Panc1 (cell line): ENCODE results near the gene HLA-DPB1. TPM values are rescaled to one million over a fixed set of nuclear protein-coding genes. Genes with fewer than 3 reads are reported as not detected.

Experiments used
- ATAC-seq: fragments of 200-7000 bp; cut with Tn5 transposase; 2 replicates; pipeline ENCODE4 v1.9.1; 2020; ENCODE audit warnings: mild to moderate bottlenecking, moderate library complexity
- BruUV-seq: library from RNA; stranded (reverse); fragments of 400-500 nt; replicated peaks from 2 replicates; lab custom pipeline; 2021; lab: Mats Ljungman, UMichigan
- CTCF ChIA-PET: fragments of 300-600 bp; sonication (Branson Sonifier 250); formaldehyde crosslinking; loops from one replicate; lab custom pipeline; 2022; ENCODE audit warnings: antibody characterized with exemption; lab: Charles Lee
- POLR2A ChIA-PET: fragments of 300-600 bp; sonication (Branson Sonifier 250); formaldehyde crosslinking; loops from one replicate; lab custom pipeline; 2022; ENCODE audit warnings: antibody characterized with exemption; lab: Charles Lee
- DNase-seq: peaks from one replicate; pipeline ENCODE4 v3.0.0-alpha.2; 2010; ENCODE audit warnings: low read depth, low spot score
- H3K27ac ChIP-seq: 2 replicates; pipeline ENCODE4 v1.5.1; 2011; ENCODE audit warnings: mild to moderate bottlenecking, low read length, inconsistent platforms
- H3K27me3 ChIP-seq: fragments of 200-500 bp; sonication (Bioruptor generic); 2 replicates; pipeline ENCODE4 v1.6.0; 2014; ENCODE audit warnings: low read length, inconsistent platforms; ENCODE audit not compliant: control insufficient read depth, insufficient read depth
- H3K36me3 ChIP-seq: fragments of 200-500 bp; sonication (Bioruptor generic); 2 replicates; pipeline ENCODE4 v1.5.1; 2014; ENCODE audit warnings: inconsistent platforms, mild to moderate bottlenecking, low read length, moderate library complexity; ENCODE audit not compliant: control insufficient read depth, insufficient read depth
- H3K4me1 ChIP-seq: 2 replicates; pipeline ENCODE4 v1.5.1; 2011; ENCODE audit warnings: inconsistent platforms, mild to moderate bottlenecking, low read length, moderate library complexity; ENCODE audit not compliant: control insufficient read depth, insufficient read depth
- H3K4me3 ChIP-seq, 2 experiments: 2 replicates each; pipeline ENCODE4 v1.5.1; 2011 to 2012; ENCODE audit warnings: low read depth in 2 of 2, low read length in 2 of 2, mild to moderate bottlenecking in 2 of 2, inconsistent platforms in 1 of 2, moderate library complexity in 1 of 2
- H3K9me3 ChIP-seq: fragments of 200-500 bp; sonication (Bioruptor generic); 2 replicates; pipeline ENCODE4 v1.5.1; 2014; ENCODE audit warnings: low read depth, mild to moderate bottlenecking, inconsistent platforms, low read length, moderate library complexity; ENCODE audit not compliant: control insufficient read depth, insufficient read depth
- CTCF ChIP-seq: fragments of 450-650 bp; IDR thresholded peaks from 2 replicates; pipeline ENCODE4 v1.5.1; 2017; ENCODE audit warnings: mild to moderate bottlenecking
- POLR2AphosphoS5 ChIP-seq: IDR thresholded peaks from 2 replicates; pipeline ENCODE4 v1.6.1; 2012; ENCODE audit warnings: mild to moderate bottlenecking, low read depth, low read length, moderate library complexity
- REST ChIP-seq, 2 experiments: IDR thresholded peaks; 2 replicates each; pipeline ENCODE4 v1.6.1; 2011 to 2012; ENCODE audit warnings: low read depth in 2 of 2, control low read depth in 1 of 2, low read length in 1 of 2, mild to moderate bottlenecking in 1 of 2, moderate library complexity in 1 of 2; ENCODE audit not compliant: insufficient read depth in 1 of 2
- SIN3A ChIP-seq: IDR thresholded peaks from 2 replicates; pipeline ENCODE4 v1.6.1; 2012; ENCODE audit warnings: low read depth, mild to moderate bottlenecking, low read length, moderate library complexity, borderline replicate concordance; ENCODE audit not compliant: insufficient read depth
- TCF7L2 ChIP-seq: IDR thresholded peaks from 2 replicates; pipeline ENCODE4 v1.6.1; 2011; ENCODE audit warnings: mild to moderate bottlenecking, low read depth, low read length, inconsistent platforms
- in situ Hi-C: cut with HindIII; loops from 2 replicates; pipeline ENCODE4 v1.10.0; 2016; ENCODE audit warnings: low sequenced_read_pairs, low pct_unique_long_range_greater_than_20kb
- intact Hi-C: fragments of 100-400 bp; cut with micrococcal nuclease; formaldehyde crosslinking; loops from one replicate; pipeline ENCODE4 v1.10.0; 2022; ENCODE audit not compliant: unreplicated experiment
- total RNA-seq: library from RNA; stranded (reverse); gene quantifications from one replicate; pipeline ENCODE4 v1.2.1, GENCODE V29; 2021; ENCODE audit not compliant: unreplicated experiment

The HLA-DPB1 gene
- total RNA-seq, 1 experiment from 2014 or later = 0.64 TPM

- BruUV-seq = no TSS peak
- in situ Hi-C loops (no loop called here), intact Hi-C loops (no loop called here)
- Histone ChIP-seq H3K4me1 (peaks cover 5% of the 10 kb centered on the region; the same call in 1 of the 2 replicates), H3K27me3 (peaks cover 35% of the 10 kb centered on the region), H3K27ac (no peak overlapping the region), H3K9me3 (no peaks in the 10 kb centered on the region), H3K36me3 (no peaks in the 10 kb centered on the region), H3K4me3 (no peak overlapping the region)
- ChIA-PET POLR2A (no interaction called here), CTCF (interaction anchor here (0.6 kb wide), 1 partner anchor 96 kb away, joined by 3 read pairs; no protein-coding TSS in a partner anchor)
- no peak for TF ChIP-seq TCF7L2
- no peak for TF ChIP-seq SIN3A
- no peak for TF ChIP-seq CTCF
- no peak for TF ChIP-seq REST (IDR thresholded peaks at IDR 0.05; ENCODE audit: insufficient read depth in 1 of 2, low read depth in 2 of 2, low read length in 1 of 2)
- no peak for TF ChIP-seq POLR2AphosphoS5
- no peak for DNase-seq
- peak; percentile 79 for ATAC-seq
These were observed 36.4 kb downstream of the HLA-DPB1 start for GRCh38 chr6:33112148-33112547.

GRCh38 chr6:33113755-33114154 is 38.0 kb downstream of the HLA-DPB1 start:
- TF ChIP-seq POLR2AphosphoS5 (no peak), REST (IDR thresholded peaks at IDR 0.05; ENCODE audit: insufficient read depth in 1 of 2, low read depth in 2 of 2, low read length in 1 of 2) (no peak), SIN3A (no peak), CTCF (no peak), TCF7L2 (no peak)
- no peak overlapping the region for H3K4me3 ChIP-seq
- in situ Hi-C loops (no loop called here), intact Hi-C loops (no loop called here)
- ATAC-seq (no peak), DNase-seq (no peak)
- H3K36me3 ChIP-seq = no peaks in the 10 kb centered on the region
- no TSS peak for BruUV-seq
- peaks cover 5% of the 10 kb centered on the region; the same call in 1 of the 2 replicates for H3K4me1 ChIP-seq
- H3K27ac ChIP-seq = no peak overlapping the region
- H3K9me3 ChIP-seq = no peaks in the 10 kb centered on the region
- CTCF ChIA-PET = no interaction called here
- POLR2A ChIA-PET = no interaction called here
- peaks cover 29% of the 10 kb centered on the region for H3K27me3 ChIP-seq
